GM18951 (cell line): ENCODE measurements around the gene CSF3.
"Not testable (repeated sequence)": the region's sequence is repeated elsewhere in the genome, so short reads cannot be mapped to it uniquely, and the experiment has no call there.

Experiments
- POLR2A ChIP-seq: IDR thresholded peaks from 4 replicates; pipeline ENCODE4 v1.6.1; 2011; ENCODE audit warnings: mild to moderate bottlenecking; ENCODE audit not compliant: insufficient read length, insufficient read depth; ENCODE audit errors: extremely low read depth
- in situ Hi-C: fragments of 300-500 bp; cut with MboI; formaldehyde crosslinking; loops from one replicate; pipeline ENCODE4 v1.12.0; 2022; ENCODE audit warnings: low sequenced_read_pairs, mixed read lengths, inconsistent platforms; ENCODE audit not compliant: unreplicated experiment

Gene CSF3

GRCh38 chr17:40004712-40005111 is 10.5 kb upstream of the CSF3 start:
- in situ Hi-C loops = no loop called here
- no peak for TF ChIP-seq POLR2A

- in situ Hi-C loops = no loop called here
- no peak for TF ChIP-seq POLR2A
These were observed 9.7 kb upstream of the CSF3 start for GRCh38 chr17:40005520-40005919.

- in situ Hi-C loops = not testable (repeated sequence)
These were observed 4.2 kb upstream of the CSF3 start for GRCh38 chr17:40010946-40011500.

- in situ Hi-C loops = not testable (repeated sequence)
These were observed 3.1 kb upstream of the CSF3 start for GRCh38 chr17:40012017-40012647.

- in situ Hi-C loops = no loop called here
- TF ChIP-seq POLR2A = no peak
These were observed 762 bp upstream of the CSF3 start for GRCh38 chr17:40014375-40014980.

GRCh38 chr17:40015998-40016985 is 1.1 kb downstream of the CSF3 start:
- in situ Hi-C loops = no loop called here
- no peak for TF ChIP-seq POLR2A

- in situ Hi-C loops = no loop called here
- TF ChIP-seq POLR2A = no peak
These were observed 2.3 kb downstream of the CSF3 start for GRCh38 chr17:40017422-40018080.

- no peak for TF ChIP-seq POLR2A
- in situ Hi-C loops = no loop called here
These were observed 3.2 kb downstream of the CSF3 start for GRCh38 chr17:40018211-40019121.

GRCh38 chr17:40019140-40019991 is 4.1 kb downstream of the CSF3 start:
- in situ Hi-C loops = no loop called here

GRCh38 chr17:40020146-40020545 is 4.9 kb downstream of the CSF3 start:
- in situ Hi-C loops = no loop called here

More at GRCh38 chr17:40019140-40019991, 4.1 kb downstream of the CSF3 start:
- TF ChIP-seq POLR2A = no peak

GRCh38 chr17:40021451-40021971 is 6.3 kb downstream of the CSF3 start:
- in situ Hi-C loops = no loop called here
- no peak for TF ChIP-seq POLR2A

More at GRCh38 chr17:40020146-40020545, 4.9 kb downstream of the CSF3 start:
- TF ChIP-seq POLR2A = no peak

- TF ChIP-seq POLR2A = no peak
- in situ Hi-C loops = no loop called here
These were observed 7.3 kb downstream of the CSF3 start for GRCh38 chr17:40022497-40022896.
